HG02884 (cell line): Measurements from ENCODE around the gene D2HGDH.

ENCODE experiments used
- ATAC-seq: cut with Tn5 transposase; IDR thresholded peaks from one replicate; pipeline ENCODE4 v1.9.1; 2021; ENCODE audit warnings: mild to moderate bottlenecking, moderate library complexity; ENCODE audit not compliant: unreplicated experiment

Gene D2HGDH

GRCh38 chr2:241734467-241735208 lies at the start of gene D2HGDH:
Gene D2HGDH (plus strand): TSS chr2:241734630. CDS start chr2:241735225, 595 bp downstream.
- ATAC-seq: peak; percentile 68

GRCh38 chr2:241686324-241686649 lies 48.1 kb upstream of the D2HGDH start:
- no peak for ATAC-seq

GRCh38 chr2:241686650-241687425 lies 47.6 kb upstream of the D2HGDH start, which contains the start of gene DTYMK:
Gene DTYMK (minus strand): TSS chr2:241686815. CDS start chr2:241686783, 32 bp downstream.
- ATAC-seq: peak; percentile 85

GRCh38 chr2:241689306-241689705 lies 45.1 kb upstream of the D2HGDH start:
- ATAC-seq: no peak

GRCh38 chr2:241690202-241690717 lies 44.2 kb upstream of the D2HGDH start:
- no peak for ATAC-seq

- ATAC-seq: no peak
Observed at GRCh38 chr2:241692448-241692847, 42.0 kb upstream of the D2HGDH start.

GRCh38 chr2:241695651-241696050 lies 38.8 kb upstream of the D2HGDH start:
- no peak for ATAC-seq

- ATAC-seq: no peak
Observed at GRCh38 chr2:241701149-241701398, 33.4 kb upstream of the D2HGDH start.

GRCh38 chr2:241701399-241702154 lies 32.9 kb upstream of the D2HGDH start, which contains the start of gene ING5:
Gene ING5 (plus strand): TSS chr2:241702039. CDS start chr2:241702066, 27 bp downstream.
- peak; percentile 43 for ATAC-seq

GRCh38 chr2:241702155-241703031 lies 32.0 kb upstream of the D2HGDH start:
- peak; percentile 69 for ATAC-seq

- no peak for ATAC-seq
Observed at GRCh38 chr2:241703032-241703604, 31.3 kb upstream of the D2HGDH start.

GRCh38 chr2:241706537-241706936 lies 27.9 kb upstream of the D2HGDH start:
- no peak for ATAC-seq

- no peak for ATAC-seq
Observed at GRCh38 chr2:241708879-241709278, 25.6 kb upstream of the D2HGDH start.

GRCh38 chr2:241719093-241719492 lies 15.3 kb upstream of the D2HGDH start:
- no peak for ATAC-seq

- no peak for ATAC-seq
Observed at GRCh38 chr2:241720099-241720498, 14.3 kb upstream of the D2HGDH start.

- no peak for ATAC-seq
Observed at GRCh38 chr2:241720560-241720959, 13.9 kb upstream of the D2HGDH start.

- no peak for ATAC-seq
Observed at GRCh38 chr2:241721852-241722251, 12.6 kb upstream of the D2HGDH start.

GRCh38 chr2:241722896-241723454 lies 11.5 kb upstream of the D2HGDH start:
- no peak for ATAC-seq

- ATAC-seq: no peak
Observed at GRCh38 chr2:241724259-241724974, 10.0 kb upstream of the D2HGDH start.
